Stimulated activated CD4-positive, alpha-beta T cell treated with anti-CD3 and anti-CD28 coated beads, Interleukin-12 subunit alpha, Interleukin-12 subunit beta, amount 100 ng/mL, for 4 hours (primary cell): ENCODE data around the gene ERAL1.
"Not testable (repeated sequence)": the region's sequence is repeated elsewhere in the genome, so short reads cannot be mapped to it uniquely, and the experiment has no call there.

ENCODE experiments used
- DNase-seq: peaks from one replicate; pipeline ENCODE4 v3.0.0-alpha.2; 2020

Gene ERAL1

DNA sequence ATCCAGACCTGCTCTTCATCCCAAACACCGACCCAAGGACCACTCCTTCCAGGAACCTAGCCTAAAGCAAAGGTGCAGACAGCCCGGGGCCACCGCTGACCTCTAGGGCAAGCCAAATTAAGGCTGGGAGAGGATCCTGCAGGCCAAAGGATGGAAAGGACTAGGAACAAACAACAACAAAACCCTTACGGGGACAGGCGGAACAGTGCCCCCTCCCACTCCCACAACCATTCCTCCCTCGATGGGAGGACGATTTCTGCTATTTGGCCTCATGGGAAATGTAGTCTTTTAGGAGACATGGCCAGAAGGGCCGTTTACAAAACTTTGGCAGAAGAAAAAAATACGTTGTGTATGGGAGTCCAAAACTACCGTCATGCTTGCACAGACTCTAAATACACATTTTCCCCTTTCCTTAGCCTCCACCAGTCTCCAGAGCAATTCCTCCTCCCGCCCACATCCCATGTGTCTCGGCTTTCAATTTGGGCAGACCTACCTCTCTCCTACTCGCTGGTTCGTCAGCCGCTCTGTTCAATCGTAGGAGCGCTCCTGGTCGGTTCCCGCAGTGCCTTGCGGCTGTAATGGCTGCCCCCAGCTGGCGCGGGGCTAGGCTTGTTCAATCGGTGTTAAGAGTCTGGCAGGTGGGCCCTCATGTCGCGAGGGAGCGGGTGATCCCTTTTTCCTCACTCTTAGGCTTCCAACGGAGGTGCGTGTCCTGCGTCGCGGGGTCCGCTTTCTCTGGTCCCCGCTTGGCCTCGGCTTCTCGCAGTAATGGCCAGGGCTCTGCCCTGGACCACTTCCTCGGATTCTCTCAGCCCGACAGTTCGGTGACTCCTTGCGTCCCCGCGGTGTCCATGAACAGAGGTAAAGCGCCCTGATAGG is at the start of gene ERAL1:
ERAL1 (plus strand) TSS at position 560 of the 879 bp plus-strand sequence; CDS start at position 579, 19 bp downstream.
- peak; percentile 76 for DNase-seq

DNA sequence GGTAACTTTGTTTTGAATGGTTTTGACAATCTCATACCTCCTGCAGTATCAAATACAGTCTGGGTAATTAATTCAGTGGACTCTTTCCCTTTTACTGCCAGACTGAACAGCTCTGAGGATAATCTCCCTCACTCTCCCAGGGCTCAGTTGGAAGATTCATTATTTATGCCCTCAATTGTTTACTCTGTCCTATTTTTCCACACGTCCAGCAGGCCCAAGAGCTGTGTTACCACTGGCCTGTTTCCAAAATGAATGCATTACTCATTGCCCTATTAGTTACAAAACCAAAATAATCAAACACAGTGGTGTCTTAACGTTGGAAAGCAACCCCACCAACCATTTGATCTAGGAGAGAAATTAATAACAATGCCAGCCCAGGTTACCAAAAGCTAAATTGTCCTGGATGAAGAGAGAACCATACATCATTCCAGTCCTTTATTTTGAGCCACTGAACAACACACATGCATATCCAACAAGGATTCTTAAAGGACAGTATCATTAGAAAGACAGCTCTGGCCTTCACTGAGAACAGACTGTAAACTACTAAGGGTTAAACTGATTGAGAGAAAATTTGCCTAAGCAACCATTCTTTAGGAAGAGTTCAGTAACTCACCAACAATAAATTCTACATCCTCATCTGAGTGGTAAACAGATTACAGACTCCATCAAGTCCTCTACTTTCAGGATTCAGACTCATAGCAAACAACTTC is 46.7 kb upstream of the ERAL1 start:
- no peak for DNase-seq

DNA sequence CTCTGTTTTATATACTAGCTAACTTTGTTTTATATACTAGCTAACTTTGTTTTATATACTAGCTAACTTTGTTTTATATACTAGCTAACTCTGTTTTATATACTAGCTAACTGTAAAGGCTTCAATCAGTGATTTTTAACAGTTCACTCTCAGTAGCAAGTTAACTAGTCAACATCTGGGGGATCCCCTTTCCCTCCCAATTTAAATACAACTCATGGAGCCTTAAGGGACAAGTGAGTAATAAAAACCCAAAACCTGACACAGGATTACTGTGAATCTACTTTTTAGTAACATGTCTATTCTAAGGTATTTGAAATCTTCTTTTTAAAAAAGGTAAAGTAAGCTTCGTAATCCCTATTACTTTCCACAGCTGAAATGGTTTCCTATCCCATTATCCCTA is 44.4 kb upstream of the ERAL1 start:
- DNase-seq: no peak

GRCh38 chr17:28811651-28812090 is 43.1 kb upstream of the ERAL1 start:
- DNase-seq: no peak

DNA sequence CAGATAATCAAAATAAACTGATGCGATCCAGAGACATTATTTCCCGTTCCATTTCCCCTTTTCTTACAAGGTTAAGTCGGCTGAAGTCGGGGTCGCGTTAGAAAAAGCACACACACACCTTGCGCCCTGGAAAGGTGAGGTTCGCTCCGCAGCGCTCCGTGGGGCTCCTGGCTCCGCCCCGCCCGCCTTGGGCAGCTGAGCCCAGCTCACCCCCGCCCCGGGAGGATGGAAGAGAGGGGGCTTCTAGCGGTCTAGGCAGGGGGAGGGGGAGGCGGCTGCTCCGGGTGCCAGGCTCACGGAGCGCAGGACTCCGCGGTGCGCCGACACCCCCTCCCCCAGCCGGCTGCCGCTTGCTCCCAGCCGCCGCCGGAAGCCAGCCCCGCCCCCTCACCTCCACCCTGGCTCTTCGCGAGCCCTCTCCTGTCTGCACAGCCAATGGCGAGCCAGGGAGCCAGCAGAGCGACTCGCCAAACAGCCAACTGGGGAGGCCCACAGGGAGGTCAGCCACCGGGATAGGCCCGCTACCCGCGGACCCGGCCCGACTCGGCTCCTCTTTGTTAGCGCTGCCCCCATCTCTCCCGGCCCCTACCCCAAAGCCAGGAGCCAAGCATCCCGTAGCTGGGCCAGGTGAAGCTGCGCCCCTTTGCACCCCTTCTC is 42.6 kb upstream of the ERAL1 start:
- DNase-seq: peak; percentile 95

DNA sequence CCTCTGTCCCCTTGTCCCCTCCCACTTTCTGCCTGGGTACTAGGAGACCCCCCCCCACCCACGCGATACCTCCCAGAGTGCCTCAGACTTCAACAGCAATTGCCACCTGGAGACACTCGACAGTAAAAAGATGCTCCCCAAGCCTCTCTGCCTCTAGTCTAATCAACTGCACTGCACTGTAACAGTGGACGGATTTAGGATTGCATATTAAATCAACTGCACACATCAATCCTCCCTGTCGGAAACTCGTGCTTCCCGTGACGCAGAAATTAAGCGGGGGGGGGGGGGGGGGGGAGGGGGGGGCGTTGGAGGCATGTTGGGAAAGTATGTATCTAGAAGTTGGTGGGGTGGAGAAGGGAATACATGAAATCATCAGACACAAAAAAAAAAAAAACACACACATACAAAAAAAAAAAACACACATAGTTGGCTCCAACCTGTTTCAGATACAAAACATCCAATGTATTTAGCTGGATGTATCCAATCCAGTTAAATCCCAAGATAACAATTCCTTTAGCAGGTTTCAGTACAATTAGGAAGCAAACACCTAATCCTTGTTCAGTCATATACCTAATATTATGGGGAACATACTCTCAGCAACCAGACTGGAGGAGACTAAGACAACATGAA is 42.0 kb upstream of the ERAL1 start:
- no peak for DNase-seq

DNA sequence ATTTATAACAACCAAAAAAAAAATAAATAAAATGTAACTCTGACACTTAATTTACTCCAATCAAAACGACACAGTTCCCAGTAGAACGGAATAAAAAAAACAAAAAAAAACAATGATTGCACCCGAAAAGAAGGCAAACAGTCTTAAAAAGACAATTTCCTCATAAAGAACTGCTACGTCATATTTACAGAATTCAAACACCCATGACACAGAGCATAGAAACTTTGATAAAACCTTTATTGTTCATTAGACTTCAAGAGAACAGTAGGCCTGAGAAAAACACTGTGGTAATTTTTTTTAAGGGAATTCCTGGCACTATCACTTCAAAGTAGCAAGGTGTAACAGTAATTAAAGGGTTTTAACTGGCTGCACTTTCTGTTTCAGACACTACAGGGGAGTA is 38.3 kb upstream of the ERAL1 start:
- DNase-seq: no peak

GRCh38 chr17:28818819-28819221 is 36.0 kb upstream of the ERAL1 start:
- DNase-seq: no peak

- no peak for DNase-seq
Observed at GRCh38 chr17:28819582-28819981, 35.2 kb upstream of the ERAL1 start.

DNA sequence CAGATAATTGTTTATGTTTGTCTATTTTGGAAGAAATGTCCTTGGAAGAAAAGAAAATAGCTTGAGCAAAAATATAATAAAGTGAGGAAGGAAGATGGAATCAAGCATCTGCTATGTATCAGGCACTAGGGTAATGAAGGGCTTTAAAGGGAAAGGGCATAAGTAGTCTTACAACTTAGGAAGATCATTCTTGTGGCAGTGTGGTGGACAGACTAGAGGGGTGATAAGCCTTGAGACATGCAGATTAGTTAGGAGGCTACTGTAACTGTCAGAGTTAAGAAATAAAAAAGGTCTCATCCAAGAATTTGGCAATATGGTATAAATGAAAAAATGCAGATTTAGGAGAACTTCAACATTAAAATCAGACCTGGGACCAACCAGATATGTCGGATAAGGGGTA is 27.1 kb upstream of the ERAL1 start:
- DNase-seq: no peak

DNA sequence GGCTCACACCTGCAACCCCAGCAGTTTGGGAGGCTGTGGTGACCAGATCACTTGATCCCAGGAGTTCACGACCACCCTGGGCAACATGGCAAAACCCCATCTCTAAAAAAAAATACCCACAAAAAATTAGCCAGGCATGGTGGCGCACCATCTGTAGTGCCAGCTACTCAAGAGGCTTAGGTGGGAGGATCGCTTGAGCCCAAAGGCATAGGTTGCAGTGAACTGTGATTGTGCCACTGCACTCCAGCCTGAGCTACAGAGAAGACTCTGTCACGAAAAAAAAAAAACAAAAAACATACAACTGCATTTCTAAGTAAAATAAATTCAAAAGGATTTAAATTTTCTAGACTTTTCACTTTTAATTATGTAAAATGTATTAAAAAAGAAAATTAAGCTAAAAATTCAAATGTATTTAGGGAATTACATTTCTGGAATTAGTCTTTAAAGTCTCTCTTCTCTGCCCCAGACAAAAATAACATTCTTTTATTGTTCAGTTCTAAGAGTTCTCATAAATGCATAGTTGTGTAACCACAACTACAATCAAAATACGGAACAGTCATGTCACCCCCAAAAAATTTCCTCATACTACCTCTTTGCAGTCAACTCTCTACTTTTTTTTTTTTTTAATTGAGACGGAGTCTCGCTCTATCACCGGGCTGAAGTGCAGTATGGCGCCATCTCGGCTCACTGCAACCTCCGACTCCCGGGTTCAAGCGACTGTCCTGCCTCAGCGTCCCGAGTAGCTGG is 26.3 kb upstream of the ERAL1 start:
- no peak for DNase-seq

- DNase-seq: no peak
Observed at GRCh38 chr17:28834420-28834819, 20.4 kb upstream of the ERAL1 start.

DNA sequence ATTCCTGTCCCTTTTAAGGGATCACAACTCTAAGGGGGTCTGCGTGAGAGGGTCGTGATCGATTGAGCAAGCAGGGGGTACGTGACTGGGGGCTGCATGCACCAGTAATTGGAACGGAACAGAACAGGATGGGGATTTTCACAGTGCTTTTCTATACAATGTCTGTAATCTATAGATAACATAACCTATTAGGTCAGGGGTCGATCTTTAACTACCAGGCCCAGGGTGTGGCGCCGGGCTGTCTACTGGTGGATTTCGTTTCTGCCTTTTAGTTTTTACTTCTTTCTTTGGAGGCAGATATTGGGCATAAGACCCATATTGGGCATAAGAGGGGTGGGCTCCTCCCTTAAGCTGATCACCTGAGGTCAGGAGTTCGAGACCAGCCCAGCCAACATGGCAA is 18.3 kb upstream of the ERAL1 start:
- DNase-seq: not testable (repeated sequence)

- DNase-seq: no peak
Observed at GRCh38 chr17:28839221-28839620, 15.6 kb upstream of the ERAL1 start.

GRCh38 chr17:28841901-28842281 is 12.9 kb upstream of the ERAL1 start:
- no peak for DNase-seq

DNA sequence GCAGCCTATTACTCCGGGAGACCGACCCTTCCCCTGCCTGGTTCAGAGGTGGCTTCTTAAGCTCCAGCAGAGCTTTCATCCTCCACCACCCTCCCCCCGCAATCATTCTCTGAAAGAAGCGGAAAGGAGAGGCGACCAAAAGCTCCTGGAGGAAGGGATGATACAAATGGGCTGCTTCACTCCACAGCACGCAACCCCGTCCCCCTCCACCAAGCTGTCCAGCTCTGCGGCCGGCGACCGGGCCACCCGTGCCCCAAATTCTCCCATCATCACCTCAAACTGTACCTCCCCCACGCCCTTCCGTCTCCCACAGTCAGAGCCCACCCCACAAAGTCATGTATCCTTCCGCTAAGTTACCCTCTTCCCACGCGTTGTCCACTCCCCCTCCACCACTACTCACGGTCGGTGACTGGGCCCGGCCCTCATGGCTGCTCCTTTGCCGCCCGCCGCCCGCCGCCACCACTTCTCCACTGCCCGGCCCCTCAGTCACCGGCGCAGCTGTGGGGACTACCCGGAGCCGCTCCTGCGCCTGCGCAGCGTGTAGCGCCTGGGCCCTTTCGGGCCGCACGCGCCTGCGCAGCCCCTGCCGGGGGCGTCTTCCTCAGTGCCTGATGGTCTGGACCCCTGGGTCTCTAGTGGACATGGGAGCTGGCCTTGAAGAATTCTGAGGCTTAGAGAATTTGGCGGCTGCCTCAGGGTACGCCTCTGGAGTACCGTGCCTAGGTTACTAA is 12.4 kb upstream of the ERAL1 start, which contains the start of gene FAM222B:
FAM222B (minus strand) TSS at position 509 of the 731 bp plus-strand sequence. CDS start 76,123 bp downstream, outside the sequence.
- DNase-seq: peak; percentile 83

DNA sequence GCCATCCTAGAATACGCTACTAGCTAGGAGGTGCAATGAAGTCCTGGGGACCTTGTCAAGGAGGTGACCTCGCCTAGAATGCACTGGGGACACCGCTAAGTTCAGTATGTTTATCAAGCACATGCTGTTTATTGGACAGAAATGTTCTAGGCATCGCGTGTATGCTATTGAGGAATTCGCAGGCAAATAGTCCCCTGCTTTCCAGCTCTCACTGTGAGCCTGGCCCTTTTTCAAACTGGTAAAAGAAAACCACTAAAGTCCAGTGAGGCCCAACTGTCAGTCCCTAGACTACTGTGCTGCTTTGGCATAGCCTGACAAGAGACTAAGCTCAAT is 11.0 kb upstream of the ERAL1 start:
- no peak for DNase-seq

DNA sequence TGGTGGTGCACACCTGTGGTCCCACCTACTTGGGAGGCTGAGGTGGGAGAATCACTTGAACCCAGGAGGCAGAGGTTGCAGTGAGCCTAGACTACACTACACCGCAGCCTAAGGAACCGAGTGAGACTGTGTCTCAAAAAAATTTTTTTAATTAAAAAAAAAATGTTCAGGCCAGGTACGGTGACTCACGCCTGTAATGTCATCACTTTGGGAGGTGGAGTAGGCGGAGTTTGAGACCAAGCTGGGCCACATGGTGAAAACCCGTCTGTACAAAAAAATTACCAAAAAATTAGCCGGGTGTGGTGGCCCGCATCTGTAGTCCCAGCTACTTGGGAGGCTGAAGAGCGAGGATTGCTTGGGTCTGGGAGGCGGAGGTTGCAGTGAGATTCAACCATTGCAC is 8.6 kb upstream of the ERAL1 start:
- DNase-seq: no peak

- not testable (repeated sequence) for DNase-seq
Observed at GRCh38 chr17:28846699-28847098, 8.1 kb upstream of the ERAL1 start.

DNA sequence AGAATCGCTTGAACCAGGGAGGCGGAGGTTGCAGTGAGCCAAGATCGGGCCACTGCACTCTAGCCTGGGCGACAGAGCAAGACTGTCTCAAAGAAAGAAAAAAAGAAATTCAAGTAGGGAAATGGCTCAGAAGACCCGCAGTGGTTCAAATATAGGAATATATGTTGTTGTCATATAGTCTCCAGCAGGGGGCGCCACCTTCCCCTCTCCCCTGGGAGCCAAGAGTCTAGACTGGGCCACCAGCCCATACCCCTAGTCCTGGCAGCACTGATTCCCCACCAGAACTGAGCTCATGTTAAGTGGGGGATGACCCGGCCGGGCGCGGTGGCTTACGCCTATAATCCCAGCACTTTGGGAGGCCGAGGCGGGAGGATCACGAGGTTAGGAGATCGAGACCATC is 6.1 kb upstream of the ERAL1 start:
- DNase-seq: peak; percentile 60

GRCh38 chr17:28849281-28849680 is 5.5 kb upstream of the ERAL1 start:
- no peak for DNase-seq

- DNase-seq: no peak
Observed at GRCh38 chr17:28853295-28853694, 1.5 kb upstream of the ERAL1 start.
